HG03066 (cell line): Measurements from ENCODE around the gene NECTIN2.

ENCODE experiments used
- ATAC-seq: cut with Tn5 transposase; IDR thresholded peaks from one replicate; pipeline ENCODE4 v1.9.1; 2021; ENCODE audit warnings: low read depth; ENCODE audit not compliant: unreplicated experiment

Gene NECTIN2

DNA sequence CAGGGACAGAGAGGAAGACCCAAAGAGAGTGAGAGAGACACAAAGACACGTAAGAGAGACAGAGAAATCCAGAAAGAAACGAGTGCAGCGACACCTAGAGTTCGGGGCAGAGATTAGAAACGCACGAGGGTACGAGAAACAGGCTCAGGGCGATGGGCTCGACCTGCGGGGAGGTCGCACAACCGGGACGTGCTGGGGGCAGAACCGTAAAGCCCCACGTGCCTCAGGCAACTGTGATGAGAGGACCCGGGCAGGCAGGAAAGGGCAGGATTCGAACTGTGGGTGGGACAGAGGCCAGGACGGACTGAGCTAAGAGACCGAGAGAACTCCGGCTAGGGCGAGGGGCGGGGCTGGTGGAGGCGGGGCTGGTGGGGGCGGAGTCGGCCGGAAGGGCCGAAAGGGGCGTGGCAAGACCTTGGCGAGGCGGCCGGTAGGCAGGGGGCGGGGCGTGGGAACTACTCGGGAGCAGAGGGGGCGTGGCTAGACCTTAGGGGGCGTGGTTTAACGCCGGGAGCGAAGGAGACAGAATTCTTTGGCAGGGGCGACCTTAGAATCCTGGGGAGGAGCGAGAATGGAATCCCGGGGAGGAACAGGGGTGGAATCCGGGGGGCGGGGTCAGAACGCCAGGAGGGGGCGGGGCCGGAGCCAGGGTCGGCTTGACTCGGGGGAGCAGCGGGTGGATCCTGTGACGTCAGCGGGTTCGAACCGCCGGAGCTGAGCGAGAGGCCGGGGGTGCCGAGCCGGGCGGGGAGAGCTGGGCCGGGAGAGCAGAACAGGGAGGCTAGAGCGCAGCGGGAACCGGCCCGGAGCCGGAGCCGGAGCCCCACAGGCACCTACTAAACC is at the start of gene NECTIN2:
Gene NECTIN2 (plus strand): TSS at position 686 of the 843 bp plus-strand sequence. CDS start 229 bp downstream, outside the sequence.
- ATAC-seq: no peak

GRCh38 chr19:44796701-44797115 is 49.4 kb upstream of the NECTIN2 start:
- no peak for ATAC-seq

DNA sequence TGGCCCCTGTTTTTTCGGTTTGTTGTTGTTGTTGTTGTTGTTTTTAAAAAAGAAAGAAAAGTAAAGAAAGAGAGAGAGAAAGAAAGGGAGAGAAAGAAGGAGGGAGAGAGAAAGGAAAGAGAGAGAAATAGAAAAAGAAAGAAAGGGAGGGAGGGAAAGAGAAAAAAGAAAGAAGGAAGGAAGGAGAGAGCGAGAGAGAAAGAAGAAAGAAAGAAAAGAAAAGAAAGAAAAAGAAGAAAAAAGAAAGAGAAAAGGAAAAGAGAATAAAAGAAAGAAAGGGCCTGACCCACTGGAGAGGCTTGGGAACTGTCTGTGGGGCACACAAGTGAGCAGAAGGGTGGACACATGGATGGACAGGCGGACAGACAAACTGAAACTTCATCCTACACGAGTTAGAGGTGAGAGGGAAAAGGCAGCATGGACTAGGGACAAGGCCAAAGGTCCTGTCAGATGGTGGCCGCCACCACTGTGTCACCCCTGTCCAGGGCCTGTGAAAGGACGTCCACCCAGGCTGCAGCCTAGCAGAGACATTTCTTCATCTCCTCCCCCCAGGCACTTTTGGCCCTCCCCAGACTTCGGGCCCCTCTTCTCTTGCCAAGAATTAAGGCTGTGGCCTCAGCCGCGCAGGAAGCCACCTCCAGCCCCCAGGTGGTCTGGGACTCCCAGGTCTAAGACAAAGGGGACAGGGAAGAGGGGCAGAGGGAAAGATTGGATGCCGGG is 46.3 kb upstream of the NECTIN2 start:
- ATAC-seq: no peak

DNA sequence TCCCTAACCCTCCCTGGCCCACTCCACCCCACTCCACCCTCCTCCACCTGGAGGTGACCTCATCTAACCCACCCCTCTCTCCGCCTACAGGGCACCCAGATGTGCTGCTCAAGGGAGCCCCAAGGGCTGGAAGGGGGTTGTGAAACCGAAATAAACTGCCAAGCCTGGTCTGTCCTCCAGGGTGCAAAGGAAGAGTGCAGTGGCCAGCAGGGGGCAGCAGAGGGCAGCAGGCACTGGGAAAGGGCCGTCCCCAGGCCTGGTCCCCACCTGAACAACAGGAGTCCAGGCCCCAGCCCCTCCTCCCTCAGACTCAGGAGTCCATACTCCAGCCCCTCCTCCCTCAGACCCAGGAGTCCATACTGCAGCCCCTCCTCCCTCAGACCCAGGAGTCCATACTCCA is 45.6 kb upstream of the NECTIN2 start:
- peak; percentile 68 for ATAC-seq

DNA sequence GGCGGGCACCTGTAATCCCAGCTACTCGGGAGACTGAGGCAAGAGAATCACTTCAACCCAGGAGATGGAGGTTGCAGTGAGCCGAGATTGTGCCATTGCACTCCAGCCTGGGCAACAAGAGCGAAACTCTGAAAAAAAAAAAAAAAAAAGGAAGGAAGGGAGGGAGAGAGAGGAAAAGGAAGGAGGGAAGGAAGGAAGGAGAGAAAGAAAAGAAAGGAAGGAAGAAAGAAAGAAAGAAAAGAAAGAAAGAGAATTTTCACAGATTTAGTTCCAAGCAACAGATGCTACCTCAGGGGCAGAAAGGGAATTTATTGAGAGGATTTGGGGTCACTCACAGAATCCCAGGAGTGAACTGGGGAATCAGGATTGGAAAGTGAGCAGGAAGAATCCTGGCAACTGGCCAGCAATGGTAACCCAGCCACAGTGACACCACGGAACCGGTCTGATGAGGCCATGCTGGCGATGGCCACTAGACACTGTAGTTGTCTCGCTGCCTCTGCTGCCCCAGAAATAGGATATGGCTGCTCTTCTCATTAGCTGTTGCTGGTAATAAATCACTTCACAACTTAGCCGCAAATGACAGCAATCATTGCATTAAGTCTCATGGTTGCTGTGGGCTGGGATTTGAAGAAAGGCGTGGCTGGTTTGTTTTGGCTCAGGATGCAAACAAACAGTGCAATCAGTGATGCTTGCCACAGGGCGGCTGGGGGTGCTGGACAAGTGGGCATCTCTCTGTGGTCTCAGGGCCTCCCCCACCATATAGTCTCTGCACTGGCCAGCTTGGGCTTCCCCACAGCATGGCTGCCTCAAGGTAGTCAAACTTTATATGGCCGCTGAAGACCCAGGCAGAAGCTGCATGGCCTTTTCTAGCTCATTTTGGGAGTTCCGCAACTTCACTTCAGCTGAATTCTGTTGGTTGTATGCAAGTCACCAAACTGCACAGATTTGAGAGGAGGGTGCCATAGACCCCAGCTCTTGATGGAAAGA is 42.4 kb upstream of the NECTIN2 start:
- ATAC-seq: no peak

DNA sequence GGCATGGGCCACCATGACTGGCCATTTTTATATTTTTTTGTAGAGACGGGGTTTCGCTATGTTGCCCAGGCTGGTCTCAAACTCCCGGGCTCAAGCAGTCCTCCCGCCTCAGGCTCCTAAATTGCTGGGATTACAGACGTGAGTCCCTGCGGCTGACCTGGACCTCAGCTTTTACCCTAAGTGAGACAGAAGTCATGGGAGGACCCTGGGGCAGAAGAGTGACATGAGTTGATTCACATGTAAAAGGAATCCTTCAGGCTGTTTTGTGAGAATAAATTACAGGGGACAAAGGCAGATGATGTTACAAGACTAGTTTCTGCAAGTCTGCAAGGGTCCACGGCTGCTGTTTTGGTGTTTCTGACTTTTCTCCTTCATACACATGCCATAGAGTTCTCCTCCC is 39.8 kb upstream of the NECTIN2 start:
- no peak for ATAC-seq

- ATAC-seq: no peak
Observed at GRCh38 chr19:44807162-44807561, 38.9 kb upstream of the NECTIN2 start.

DNA sequence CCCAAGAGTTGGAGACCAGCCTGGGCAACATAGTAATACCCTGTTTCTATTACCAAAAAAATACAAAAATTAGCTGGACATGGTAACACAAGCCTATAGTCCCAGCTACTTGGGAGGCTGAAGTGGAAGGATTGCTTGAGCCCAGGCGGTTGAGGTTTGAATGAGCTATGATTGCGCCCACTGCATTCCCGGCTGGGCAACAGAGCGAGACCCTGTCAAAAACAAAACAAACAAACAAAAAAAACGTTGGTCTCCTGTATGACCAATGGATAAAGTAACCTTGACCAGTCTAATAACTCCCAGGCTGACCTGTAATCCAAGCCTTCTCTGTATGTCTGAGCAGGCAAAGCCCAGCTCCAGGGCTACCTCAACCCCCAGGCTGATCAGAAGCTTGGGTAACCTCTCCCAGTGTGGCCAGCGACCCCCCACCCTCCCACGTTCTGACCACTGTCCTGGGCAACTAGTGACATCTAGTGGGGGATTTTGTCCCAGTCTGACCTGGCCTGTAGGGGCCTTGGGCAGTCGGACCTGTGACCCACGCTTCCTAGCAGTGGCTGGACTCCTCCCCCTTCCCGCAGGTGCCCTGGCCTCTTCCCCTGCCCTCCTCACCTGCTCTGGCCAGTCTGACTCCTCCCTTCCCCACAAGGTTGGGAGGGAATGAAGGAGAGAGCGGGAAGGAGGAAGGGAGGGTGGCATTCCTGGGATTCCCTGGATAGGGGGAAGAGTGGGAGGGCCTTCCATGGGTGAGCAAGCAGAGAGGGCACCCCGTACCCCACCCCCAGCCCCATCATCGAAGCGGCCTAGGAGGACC is 38.2 kb upstream of the NECTIN2 start:
- no peak for ATAC-seq

- ATAC-seq: no peak
Observed at GRCh38 chr19:44808463-44809371, 37.4 kb upstream of the NECTIN2 start, which contains the start of gene BCAM. Gene BCAM, plus strand, starts transcription at chr19:44809103. Its CDS starts 22 bp downstream, at chr19:44809125.

- ATAC-seq: no peak
Observed at GRCh38 chr19:44809577-44810233, 36.4 kb upstream of the NECTIN2 start.

DNA sequence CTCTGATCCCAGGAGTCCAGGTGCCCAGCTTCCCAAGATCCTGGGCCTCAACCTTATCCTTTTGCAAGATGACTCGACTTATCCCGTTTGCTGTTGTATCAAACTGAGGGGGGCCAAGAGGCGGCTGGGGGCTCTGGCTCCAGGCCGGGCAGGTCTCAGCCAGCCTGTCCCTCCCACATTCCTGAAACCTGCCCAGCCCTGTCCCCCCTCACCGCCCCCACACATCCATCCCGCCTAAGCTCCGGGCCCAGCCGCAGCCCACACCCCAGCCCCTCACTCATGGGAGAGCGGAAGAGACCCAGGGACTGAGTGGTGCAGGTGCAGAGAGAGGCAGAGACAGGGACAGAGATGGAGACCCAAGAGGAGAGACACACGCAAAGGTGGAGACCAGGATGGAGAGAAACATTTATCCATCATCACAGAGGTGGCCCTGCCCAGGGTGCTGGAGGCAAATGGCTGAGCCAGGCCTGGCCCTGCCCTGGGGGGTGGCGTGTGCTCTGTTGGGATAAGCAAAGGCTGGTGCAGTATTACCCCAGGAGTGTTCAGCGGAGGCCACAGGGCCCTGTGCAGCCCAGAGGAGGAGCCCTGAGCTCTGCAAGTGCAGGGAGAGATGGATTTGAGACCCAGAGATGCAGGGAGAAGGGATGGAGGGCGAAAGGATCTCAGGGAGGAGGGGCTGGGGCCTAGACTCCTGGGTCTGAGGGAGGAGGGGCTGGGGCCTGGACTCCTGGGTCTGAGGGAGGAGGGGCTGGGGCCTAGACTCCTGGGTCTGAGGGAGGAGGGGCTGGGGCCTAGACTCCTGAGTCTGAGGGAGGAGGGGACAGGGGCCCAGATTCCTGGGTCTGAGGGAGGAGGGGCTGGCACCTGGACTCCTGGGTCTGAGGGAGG is 35.6 kb upstream of the NECTIN2 start:
- no peak for ATAC-seq

DNA sequence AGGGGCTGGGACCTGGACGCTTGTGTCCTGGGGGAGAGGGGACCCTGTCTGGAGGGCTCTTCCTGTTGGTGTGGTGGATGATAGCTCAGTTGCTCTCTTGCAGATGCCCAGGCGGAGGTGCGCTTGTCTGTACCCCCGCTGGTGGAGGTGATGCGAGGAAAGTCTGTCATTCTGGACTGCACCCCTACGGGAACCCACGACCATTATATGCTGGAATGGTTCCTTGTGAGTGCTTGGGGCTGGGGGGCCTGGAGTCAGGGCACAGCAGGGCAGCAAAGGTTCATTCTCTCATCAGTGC is 35.0 kb upstream of the NECTIN2 start:
- ATAC-seq: no peak

DNA sequence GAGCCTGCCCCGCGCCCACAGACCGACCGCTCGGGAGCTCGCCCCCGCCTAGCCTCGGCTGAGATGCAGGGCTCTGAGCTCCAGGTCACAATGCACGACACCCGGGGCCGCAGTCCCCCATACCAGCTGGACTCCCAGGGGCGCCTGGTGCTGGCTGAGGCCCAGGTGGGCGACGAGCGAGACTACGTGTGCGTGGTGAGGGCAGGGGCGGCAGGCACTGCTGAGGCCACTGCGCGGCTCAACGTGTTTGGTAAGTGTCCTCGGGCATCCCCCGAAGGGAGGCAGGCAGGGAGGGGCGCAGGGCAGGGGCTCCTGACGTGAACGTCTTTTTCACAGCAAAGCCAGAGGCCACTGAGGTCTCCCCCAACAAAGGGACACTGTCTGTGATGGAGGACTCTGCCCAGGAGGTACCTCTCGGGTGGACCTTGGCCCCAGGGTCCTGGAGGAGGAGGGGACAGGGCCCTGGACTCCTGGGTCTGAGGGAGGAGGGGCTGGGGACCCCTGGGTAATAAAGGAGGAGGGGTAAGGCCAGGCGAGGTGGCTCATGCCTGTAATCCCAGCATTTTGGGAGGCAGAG is 33.9 kb upstream of the NECTIN2 start:
- no peak for ATAC-seq

DNA sequence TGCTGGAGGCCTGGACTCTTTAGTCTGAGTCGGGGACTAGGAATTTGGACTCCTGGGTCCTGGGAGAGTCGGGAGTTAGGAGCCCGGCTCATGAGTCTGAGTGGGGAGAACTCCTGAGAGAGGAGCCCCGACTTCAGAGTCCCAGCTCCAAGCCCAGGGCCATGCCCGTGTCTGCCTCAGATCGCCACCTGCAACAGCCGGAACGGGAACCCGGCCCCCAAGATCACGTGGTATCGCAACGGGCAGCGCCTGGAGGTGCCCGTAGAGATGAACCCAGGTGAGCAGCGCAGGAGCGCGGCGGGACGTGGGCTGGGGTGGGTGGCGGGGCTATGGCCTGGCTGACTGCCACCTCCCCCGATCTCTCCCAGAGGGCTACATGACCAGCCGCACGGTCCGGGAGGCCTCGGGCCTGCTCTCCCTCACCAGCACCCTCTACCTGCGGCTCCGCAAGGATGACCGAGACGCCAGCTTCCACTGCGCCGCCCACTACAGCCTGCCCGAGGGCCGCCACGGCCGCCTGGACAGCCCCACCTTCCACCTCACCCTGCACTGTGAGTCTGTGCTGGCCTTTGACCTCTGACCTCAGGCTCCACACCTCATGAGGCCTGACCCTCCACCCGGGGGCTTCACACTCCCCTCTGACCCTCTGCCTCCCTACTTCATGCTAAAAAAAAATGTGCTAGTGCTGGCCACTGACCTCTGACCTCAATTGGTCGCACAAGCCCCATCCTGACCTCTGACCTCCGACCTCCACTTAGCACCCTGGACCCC is 32.8 kb upstream of the NECTIN2 start:
- no peak for ATAC-seq

GRCh38 chr19:44813841-44814470 is 32.1 kb upstream of the NECTIN2 start:
- no peak for ATAC-seq

- no peak for ATAC-seq
Observed at GRCh38 chr19:44814517-44814916, 31.6 kb upstream of the NECTIN2 start.
